ENCODE results near the gene PORCN.

DNA sequence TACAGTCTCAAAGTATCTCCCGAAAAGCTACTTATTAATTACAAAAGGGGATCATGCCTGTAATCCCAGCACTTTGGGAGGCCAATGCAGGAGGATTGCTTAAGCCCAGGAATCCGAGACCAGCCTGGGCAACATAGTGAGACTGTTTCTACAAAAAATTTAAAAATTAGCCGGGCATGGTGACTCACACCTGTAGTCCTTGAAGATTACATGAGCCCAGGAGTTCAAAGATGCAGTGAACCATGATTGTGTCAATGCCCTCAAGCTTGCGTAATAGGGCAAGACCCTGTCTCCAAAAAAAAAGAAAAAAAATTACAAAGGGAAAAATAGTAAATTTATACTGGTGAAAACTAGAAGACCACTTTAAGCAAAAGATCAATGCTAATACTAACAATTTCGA, 3.3 kb upstream of the PORCN start:
- TF ChIP-seq, protein P1, sequence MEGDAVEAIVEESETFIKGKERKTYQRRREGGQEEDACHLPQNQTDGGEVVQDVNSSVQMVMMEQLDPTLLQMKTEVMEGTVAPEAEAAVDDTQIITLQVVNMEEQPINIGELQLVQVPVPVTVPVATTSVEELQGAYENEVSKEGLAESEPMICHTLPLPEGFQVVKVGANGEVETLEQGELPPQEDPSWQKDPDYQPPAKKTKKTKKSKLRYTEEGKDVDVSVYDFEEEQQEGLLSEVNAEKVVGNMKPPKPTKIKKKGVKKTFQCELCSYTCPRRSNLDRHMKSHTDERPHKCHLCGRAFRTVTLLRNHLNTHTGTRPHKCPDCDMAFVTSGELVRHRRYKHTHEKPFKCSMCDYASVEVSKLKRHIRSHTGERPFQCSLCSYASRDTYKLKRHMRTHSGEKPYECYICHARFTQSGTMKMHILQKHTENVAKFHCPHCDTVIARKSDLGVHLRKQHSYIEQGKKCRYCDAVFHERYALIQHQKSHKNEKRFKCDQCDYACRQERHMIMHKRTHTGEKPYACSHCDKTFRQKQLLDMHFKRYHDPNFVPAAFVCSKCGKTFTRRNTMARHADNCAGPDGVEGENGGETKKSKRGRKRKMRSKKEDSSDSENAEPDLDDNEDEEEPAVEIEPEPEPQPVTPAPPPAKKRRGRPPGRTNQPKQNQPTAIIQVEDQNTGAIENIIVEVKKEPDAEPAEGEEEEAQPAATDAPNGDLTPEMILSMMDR (conservative IDR thresholded peaks at IDR 0.05; ENCODE audit: low read depth, low read length): no peak
- TF ChIP-seq EZH2 (IDR thresholded peaks at IDR 0.05; ENCODE audit: borderline replicate concordance, low read depth, low read length, poor library complexity, severe bottlenecking): no peak

Measured in A673 (cell line).